Activated T-cell treated with anti-CD3 and anti-CD28 coated beads for 24 hours (primary cell): Measurements from ENCODE around the gene TH.
A peak's percentile ranks its signal among the peaks of the same experiment; 100 is the strongest.

ENCODE experiments used
- DNase-seq: peaks from one replicate; pipeline ENCODE4 v3.0.0-alpha.2; 2020; ENCODE audit warnings: low read depth

The TH gene

GRCh38 chr11:2208691-2209369 is 37.2 kb upstream of the TH start:
- no peak for DNase-seq

- DNase-seq, result no peak
These were observed 36.4 kb upstream of the TH start for GRCh38 chr11:2207773-2208621.

GRCh38 chr11:2207212-2207611 is 35.6 kb upstream of the TH start:
- no peak for DNase-seq

GRCh38 chr11:2205981-2206690 is 34.5 kb upstream of the TH start:
- DNase-seq, result no peak

GRCh38 chr11:2205214-2205720 is 33.7 kb upstream of the TH start:
- no peak for DNase-seq

- DNase-seq, result no peak
These were observed 33.0 kb upstream of the TH start for GRCh38 chr11:2204361-2205213.

- no peak for DNase-seq
These were observed 32.0 kb upstream of the TH start for GRCh38 chr11:2203440-2204259.

GRCh38 chr11:2202900-2203439 is 31.4 kb upstream of the TH start:
- no peak for DNase-seq

GRCh38 chr11:2202071-2202899 is 30.7 kb upstream of the TH start:
- DNase-seq, result no peak

- DNase-seq, result no peak
These were observed 29.9 kb upstream of the TH start for GRCh38 chr11:2201542-2201941.

GRCh38 chr11:2200957-2201519 is 29.4 kb upstream of the TH start:
- DNase-seq, result no peak

- no peak for DNase-seq
These were observed 28.9 kb upstream of the TH start for GRCh38 chr11:2200536-2200935.

- DNase-seq, result no peak
These were observed 28.1 kb upstream of the TH start for GRCh38 chr11:2199466-2200341.

- no peak for DNase-seq
These were observed 27.2 kb upstream of the TH start for GRCh38 chr11:2198621-2199365.

- DNase-seq, result no peak
These were observed 26.3 kb upstream of the TH start for GRCh38 chr11:2197771-2198520.

- peak; percentile 58 for DNase-seq
These were observed 25.6 kb upstream of the TH start for GRCh38 chr11:2196970-2197770.
